Activated CD4-positive, CD25-positive, alpha-beta regulatory T cell treated with anti-CD3 and anti-CD28 coated beads, Interleukin-2, amount 50 U/mL, for 24 hours (primary cell): ENCODE measurements around the gene HBG1.
"Not testable (repeated sequence)": the region's sequence is repeated elsewhere in the genome, so short reads cannot be mapped to it uniquely, and the experiment has no call there.

Experiments used
- ATAC-seq, 2 donors: fragments of 150-1000 bp; cut with Tn5 transposase; one replicate each; pipeline ENCODE4 v1.10.0; 2021; ENCODE audit warnings: mild to moderate bottlenecking in 1 of 2, moderate library complexity in 1 of 2

HBG1 gene

DNA sequence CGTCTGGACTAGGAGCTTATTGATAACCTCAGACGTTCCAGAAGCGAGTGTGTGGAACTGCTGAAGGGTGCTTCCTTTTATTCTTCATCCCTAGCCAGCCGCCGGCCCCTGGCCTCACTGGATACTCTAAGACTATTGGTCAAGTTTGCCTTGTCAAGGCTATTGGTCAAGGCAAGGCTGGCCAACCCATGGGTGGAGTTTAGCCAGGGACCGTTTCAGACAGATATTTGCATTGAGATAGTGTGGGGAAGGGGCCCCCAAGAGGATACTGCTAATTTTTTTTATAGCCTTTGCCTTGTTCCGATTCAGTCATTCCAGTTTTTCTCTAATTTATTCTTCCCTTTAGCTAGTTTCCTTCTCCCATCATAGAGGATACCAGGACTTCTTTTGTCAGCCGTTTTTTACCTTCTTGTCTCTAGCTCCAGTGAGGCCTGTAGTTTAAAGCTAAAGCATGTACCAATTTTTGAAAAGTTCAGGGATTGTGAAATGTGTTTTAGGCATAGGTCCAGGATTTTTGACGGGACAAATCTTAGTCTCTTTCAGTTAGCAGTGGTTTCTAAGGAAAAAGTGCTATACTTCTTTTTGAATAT is at the start of gene HBG1:
HBG1 (minus strand) TSS at position 51 of the 590 bp plus-strand sequence. CDS start 53 bp downstream, outside the sequence.
- not testable (repeated sequence) for ATAC-seq

DNA sequence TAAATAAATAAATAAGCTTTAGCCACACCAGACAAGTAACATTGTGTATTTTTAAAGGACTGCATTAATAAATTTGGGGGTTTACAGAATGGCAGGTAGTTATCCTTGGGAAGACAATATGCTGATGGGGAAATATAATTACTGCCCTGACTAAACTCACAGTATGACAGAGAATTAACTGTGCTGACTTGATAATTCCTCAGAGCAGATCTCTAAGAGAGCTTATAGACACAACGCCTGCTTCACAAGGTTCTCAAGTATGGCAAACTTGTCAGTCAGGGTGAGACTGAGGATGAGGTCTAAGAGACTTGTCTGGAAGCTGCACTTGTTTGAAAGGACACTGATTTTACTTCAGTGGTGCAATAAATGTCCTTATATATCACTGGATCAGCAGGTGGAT is 48.8 kb upstream of the HBG1 start:
- ATAC-seq: no peak

DNA sequence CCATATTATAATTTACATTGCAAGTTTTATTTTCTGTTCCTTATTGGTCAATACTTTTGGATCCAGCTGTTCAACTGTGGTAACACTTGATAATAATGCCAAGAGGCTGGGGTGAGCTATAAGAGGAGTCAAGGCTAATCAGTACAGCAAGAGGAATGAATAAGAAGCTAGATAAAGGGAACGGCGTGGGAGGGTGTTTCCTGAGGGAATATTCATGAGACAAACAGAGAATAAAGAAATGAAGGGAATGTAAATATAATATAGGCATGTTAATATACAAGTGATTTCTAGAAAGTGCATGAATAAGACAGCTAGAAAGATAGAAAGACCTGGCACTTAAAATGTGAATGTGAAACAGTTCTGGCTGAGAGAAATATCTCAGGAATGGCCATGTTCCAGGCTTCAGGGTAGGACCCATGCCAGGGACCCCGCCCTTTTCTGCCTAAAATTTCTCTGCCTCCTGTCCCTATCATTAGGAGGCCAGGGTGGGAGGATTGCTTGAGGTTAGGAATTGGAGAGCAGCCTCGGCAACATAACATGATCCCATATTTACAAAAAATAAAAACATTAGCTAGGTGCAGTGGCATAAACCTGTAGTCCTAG is 48.2 kb upstream of the HBG1 start:
- no peak for ATAC-seq

DNA sequence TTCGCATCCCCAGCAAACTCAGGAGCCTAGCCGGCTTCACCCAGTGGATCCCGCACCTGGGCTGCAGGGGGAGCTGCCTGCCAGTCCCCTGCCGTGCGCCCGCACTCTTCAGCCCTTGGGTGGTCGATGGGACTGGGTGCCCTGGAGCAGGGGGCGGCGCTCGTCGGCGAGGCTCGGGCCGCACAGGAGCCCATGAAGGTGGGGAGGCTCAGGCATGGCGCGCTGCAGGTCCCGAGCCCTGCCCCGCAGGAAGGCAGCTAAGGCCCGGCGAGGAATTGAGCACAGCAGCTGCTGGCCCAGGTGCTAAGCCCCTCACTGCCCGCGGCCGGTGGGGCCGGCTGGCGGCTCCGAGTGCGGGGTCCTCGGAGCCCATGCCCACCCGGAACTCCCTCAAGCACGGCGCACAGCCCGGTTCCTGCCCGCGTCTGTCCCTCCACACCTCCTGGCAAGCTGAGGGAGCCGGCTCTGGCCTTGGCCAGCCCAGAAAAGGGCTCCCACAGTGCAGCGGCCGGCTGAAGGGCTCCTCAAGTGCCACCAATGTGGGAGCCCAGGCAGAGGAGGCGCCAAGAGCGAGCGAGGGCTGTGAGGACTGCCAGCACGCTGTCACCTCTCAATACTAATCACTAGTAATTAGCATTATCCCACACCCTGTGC is 44.8 kb upstream of the HBG1 start:
- not testable (repeated sequence) for ATAC-seq

DNA sequence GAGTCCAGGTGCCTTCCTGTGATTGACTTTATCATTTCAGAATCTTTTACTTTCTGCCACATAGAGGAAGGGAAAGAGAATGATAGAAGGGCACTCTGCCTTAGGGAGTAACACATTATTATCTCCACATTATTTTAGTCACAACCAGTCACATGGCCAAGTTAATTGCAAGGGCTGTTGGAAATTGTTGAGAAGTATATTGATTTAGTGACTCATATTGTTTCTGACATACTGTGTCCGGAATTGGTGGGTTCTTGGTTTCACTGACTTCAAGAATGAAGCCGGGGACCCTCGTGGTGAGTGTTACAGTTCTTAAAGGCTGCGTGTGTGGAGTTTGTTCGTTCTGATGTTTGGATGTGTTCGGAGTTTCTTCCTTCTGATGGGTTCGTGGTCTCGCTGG is 43.4 kb upstream of the HBG1 start:
- ATAC-seq: no peak

DNA sequence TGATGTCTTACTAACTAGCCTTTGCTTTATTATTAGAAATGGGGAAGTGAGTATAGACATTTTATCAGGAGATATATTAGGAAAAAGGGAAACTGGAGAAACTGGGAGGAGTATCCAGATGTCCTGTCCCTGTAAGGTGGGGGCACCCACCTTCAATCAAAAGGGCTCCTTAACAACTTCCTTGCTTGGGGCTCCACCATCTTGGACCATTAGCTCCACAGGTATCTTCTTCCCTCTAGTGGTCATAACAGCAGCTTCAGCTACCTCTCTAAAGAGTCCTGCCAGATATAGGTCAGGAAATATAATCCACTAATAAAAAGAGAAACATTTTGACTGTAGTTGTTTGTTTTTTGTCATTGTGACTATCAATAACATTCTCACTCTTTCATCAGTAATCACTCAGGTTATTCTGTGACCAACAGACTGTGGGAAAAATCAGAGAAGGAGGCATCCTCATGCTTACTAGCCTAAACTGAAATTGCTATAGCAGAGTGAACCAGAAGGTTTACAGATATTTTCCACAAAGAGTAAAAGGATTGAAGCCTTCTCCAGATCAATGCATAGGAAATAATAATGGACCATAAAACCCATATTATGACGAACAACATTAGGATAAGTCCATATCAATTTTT is 41.7 kb upstream of the HBG1 start:
- no peak for ATAC-seq

DNA sequence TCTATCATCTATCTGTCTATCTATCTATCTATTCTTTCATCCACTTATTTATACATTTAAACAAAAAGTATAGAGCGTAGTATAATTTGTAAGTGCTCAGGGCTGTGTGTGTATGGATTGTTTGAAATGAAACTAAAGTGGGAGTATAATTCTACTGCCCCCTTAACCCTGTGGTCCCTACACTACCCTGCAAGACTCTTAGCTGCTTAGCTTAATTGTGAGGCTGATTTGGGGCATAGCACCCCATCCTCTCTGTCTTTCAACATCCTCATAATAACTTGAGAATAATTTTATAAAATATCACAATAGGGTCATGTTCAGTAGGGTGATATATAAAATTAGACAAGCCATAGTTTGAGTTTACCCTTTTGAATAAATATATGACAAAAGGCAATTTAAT is 40.4 kb upstream of the HBG1 start:
- ATAC-seq: no peak

DNA sequence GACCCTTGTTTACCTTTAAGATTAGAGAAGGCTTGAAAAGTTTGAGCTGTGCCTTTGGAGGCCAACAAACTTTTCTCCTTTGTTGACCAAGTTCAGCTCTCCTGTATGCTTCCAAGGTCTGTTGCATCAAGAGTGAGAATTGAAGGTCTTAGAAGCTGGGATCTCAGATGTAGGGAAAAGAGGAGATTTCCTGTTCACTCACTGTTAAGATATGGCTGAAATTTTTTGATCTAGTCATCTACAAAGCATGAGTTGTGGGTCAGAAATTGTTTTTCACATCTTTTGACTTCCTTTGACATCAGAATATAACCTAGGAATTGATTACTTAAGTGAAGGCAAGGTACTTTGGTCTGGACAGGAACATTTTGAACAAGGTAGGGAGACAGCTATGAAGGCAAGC is 40.0 kb upstream of the HBG1 start:
- no peak for ATAC-seq

DNA sequence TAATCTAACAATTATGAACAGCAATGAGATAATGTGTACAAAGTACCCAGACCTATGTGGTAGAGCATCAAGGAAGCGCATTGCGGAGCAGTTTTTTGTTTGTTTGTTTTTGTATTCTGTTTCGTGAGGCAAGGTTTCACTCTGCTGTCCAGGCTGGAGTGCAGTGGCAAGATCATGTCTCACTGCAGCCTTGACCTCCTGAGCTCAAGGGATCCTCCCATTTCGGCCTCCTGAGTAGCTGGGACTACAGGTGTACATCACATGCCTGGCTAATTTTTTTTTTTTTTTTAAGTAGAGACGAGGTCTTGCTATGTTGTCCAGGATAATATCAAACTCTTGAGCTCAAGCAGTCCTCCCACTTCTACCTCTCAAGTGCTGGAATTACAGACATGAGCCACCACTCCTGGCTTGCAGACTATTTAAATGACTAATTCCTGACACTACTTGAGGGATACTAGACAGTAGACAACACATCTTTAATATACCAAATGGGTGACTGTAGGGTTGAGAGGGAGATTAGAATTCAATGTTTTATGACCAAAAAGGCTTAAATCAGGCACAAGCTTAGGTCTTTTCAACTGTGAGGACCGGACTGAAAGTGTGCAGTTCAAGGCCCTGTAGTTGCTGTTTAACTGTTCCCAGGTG is 39.4 kb upstream of the HBG1 start:
- ATAC-seq: no peak

DNA sequence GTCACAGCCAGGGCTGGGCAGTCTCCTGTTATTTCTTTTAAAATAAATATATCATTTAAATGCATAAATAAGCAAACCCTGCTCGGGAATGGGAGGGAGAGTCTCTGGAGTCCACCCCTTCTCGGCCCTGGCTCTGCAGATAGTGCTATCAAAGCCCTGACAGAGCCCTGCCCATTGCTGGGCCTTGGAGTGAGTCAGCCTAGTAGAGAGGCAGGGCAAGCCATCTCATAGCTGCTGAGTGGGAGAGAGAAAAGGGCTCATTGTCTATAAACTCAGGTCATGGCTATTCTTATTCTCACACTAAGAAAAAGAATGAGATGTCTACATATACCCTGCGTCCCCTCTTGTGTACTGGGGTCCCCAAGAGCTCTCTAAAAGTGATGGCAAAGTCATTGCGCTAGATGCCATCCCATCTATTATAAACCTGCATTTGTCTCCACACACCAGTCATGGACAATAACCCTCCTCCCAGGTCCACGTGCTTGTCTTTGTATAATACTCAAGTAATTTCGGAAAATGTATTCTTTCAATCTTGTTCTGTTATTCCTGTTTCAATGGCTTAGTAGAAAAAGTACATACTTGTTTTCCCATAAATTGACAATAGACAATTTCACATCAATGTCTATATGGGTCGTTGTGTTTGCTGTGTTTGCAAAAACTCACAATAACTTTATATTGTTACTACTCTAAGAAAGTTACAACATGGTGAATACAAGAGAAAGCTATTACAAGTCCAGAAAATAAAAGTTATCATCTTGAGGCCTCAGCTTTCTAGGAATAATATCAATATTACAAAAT is 38.6 kb upstream of the HBG1 start:
- no peak for ATAC-seq

DNA sequence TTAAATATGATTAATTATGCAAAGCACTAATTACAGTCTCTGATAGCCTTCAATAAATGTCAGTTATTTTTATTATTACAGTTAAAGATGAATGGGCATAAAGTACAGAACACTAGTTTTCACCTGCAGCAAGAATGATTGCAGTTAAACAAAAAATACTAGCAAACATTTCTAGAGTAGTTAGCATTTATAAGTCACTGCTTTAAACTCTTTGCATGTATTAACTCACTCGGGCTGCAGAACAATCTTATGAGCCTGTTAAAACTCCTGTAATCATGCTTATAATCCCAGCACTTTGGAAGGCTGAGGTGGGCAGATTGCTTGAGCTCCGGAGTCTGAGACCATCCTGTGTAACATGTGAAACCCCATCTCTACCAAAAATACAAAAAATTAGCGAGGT is 37.2 kb upstream of the HBG1 start:
- ATAC-seq: no peak

DNA sequence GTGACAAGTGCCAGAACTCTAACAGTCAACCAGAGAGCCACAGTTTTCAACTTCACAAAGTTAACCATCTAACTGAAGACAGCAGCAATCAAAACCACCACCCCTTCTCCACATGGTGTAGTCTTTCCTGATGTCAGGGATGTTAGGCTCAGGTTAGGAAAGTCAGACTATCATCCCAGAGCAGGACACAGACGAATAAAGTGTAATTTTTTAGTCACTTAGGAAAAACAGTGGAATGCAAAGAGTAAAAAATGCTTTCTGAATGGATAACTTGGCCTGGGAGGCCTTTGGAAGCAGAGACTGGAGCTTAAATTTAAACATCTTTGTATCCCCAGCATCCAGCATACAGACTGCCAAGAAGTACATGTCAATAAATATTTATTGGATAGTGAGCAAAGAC is 36.7 kb upstream of the HBG1 start:
- ATAC-seq: no peak

DNA sequence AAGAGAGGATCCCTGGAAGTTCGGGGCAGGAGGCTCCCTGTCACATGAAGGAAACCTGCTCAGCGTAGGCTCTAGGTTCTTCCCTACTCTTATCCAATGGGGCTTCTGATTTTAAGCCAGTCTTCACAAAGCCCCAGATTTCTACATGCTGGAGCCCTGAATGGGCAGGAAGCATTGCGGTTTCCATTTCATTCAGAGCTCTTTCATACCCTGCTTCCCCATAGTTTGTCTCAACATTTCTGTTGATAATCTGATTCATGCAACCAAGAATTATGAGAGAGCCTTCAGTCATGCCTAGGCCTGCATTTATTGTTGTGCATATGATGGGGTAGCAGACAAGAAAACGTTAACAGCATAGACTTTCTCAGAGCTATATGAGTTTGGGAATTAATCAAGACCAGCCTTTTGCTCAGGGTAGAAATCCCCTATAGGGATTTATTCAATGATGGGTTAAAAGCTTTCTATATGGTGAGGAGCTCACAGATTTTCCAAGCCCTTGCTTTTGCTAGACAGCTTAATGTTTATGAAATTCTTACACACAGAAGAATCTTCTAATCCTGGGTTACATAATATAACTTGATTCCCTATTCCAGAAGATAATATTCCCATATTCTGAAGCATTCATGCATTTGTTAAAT is 36.2 kb upstream of the HBG1 start:
- ATAC-seq: no peak

DNA sequence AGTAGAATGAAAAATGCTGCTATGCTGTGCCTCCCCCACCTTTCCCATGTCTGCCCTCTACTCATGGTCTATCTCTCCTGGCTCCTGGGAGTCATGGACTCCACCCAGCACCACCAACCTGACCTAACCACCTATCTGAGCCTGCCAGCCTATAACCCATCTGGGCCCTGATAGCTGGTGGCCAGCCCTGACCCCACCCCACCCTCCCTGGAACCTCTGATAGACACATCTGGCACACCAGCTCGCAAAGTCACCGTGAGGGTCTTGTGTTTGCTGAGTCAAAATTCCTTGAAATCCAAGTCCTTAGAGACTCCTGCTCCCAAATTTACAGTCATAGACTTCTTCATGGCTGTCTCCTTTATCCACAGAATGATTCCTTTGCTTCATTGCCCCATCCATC is 35.0 kb upstream of the HBG1 start:
- no peak for ATAC-seq

DNA sequence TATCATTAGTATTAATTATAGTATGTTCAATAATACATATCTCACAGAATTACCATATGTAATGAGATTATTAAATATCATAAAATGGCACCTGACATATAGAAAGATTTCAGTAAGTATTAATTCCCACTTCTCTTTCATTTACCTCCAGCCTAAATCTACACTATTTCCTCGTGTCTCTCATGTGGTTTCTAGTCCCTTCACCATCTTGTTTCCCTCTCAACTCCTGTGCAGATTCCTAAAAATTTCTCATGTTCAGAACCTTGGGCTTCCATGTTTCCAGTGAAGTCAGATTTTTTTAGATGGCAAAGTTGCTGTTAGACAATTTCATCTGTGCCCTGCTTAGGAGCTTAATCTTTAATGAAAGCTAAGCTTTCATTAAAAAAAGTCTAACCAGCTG is 34.2 kb upstream of the HBG1 start:
- no peak for ATAC-seq

DNA sequence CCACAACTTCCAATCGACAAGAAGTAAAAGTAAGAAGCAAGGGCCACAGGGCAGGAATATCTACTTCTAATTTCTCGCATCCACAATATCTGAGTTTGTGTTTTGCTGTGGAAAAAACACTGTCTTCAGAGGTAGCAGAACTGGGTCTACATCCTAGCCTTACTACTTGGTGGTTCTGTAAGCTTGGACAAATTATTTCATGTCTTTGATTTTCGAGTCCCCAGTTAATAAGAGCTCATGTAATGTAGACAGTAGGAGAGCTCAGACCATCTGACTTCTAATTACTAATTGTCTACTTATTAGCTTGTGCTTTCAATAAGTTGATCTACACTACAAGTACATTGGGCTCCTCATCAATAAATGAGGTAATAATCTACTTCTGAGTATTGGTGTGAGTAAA is 33.4 kb upstream of the HBG1 start:
- no peak for ATAC-seq

DNA sequence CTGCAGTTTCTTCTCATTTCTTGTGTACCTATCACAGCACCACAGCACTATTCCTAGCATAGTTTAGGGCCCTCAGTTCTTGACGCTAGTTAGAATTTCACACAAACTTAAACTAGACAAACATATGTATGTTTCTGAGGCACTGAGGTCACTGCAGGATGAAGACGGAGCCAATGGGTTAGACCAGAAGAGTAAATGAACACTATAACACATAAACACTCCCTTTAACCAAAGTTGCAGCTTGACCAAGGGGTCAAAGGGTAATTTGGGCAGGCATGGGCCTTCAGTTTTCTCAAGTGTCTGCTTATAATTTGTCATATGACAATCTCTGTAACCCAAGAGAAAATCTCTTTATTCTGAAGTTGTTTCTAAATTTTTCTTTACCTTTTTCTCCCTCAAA is 33.0 kb upstream of the HBG1 start:
- no peak for ATAC-seq

DNA sequence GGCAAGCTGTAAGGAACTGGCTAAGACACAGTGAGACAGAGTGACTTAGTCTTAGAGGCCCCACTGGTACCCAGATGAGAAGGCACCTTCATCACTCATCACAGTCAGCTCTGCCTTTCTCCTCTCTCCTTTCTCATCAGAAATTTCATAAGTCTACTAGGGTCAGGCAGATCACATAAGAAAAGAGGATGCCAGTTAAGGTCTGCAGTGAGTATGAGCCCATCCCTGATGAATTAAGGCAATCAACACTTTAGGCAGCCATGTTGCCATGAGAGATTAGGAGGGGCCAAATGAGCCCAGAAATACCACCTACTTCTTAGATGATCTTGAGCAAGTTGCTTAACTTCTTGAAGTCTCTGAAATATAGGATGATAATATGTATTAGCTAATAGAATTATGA is 31.9 kb upstream of the HBG1 start:
- no peak for ATAC-seq

DNA sequence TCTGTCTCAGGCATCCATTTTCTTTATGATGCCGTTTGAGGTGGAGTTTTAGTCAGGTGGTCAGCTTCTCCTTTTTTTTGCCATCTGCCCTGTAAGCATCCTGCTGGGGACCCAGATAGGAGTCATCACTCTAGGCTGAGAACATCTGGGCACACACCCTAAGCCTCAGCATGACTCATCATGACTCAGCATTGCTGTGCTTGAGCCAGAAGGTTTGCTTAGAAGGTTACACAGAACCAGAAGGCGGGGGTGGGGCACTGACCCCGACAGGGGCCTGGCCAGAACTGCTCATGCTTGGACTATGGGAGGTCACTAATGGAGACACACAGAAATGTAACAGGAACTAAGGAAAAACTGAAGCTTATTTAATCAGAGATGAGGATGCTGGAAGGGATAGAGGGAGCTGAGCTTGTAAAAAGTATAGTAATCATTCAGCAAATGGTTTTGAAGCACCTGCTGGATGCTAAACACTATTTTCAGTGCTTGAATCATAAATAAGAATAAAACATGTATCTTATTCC is 31.0 kb upstream of the HBG1 start:
- peak; percentile 58 to 78 for ATAC-seq

DNA sequence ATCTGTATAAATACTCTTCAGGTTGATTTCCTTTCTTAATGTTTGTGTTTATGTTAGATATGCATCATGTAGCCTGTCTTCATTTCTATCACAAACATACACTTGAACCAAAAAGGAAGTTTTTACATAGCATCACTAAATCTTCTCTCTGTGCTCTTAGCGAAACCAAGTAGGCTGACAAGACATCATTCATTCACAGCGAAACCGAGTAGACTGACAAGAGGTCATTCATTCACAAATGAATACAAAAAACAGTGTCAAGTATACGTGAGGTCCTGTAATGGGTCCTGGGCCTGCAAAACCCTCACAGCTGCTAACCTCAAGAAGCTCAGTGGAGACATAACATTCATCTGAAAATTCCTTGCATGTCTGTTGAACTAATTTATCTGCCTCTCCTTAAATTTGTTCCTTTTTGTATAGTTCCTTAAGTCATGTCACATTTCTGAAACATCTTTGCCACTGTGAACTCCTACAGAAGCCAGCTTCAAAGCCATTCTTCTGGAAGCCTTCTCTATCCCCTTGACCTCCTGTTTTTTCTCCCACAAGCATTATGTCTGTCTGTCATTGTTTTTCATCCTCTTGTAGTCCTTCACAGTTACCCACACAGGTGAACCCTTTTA is 29.9 kb upstream of the HBG1 start:
- no peak for ATAC-seq

DNA sequence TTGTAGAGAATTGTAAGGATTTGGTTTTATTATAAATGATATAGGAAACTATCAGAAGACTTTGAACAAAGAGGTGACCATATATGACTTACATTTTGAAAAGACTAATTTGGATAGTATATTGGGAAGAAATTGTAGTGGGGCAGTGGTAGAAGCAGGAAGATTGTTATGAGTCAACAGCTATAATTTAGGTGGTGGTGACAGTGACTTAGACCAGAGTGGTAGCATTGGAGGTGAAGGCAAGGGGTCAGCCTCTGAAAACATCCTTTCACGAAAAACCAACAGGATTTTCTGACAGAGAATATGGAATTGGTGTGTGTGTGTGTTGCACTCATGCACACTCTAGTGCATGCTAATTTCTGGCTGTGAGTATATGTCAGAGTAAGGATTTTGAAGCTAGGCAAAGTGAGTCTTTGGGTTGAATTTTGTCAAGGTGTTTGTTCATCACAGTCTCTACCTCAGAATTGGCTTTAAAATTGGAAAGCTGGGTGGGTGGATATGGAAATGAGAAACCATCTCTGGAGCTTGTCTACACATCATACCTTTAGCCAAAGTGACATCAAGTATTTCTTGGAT is 28.2 kb upstream of the HBG1 start:
- ATAC-seq: no peak
